ENCODE results near the gene AMPD3. TPM values are rescaled to one million over a fixed set of nuclear protein-coding genes. Genes with fewer than 3 reads are reported as not detected.

Gene AMPD3
- total and polyA plus RNA-seq, 7 donors = 23.5 to 120 (median 67.7) TPM

- H3K4me1 ChIP-seq = peaks cover 15% of the 10 kb centered on the region
- no peak for DNase-seq
- 96 to 99% (median 96%) methylated on average over 8 of the region's 8 CpGs for WGBS, 3 donors
- no peaks in the 10 kb centered on the region for H3K27me3 ChIP-seq (ENCODE audit: insufficient read depth in 3 of 3, low read length in 2 of 3)
- H3K9me3 ChIP-seq = no peaks in the 10 kb centered on the region
- peaks cover 2 to 96% of the 10 kb centered on the region in 2 donors for H3K36me3 ChIP-seq (ENCODE audit: insufficient read depth in 1 of 2, low read depth in 1 of 2)
- no peak overlapping the region for H3K4me3 ChIP-seq
- intact Hi-C loops (cut with DNase I) = no loop called here
- no peak for ATAC-seq
- TF ChIP-seq CTCF (IDR thresholded peaks at IDR 0.05) = no peak
- H3K27ac ChIP-seq = no peak overlapping the region
These were observed 22.6 kb downstream of the AMPD3 start for GRCh38 chr11:10477690-10478046.

GRCh38 chr11:10478066-10478465, 23.0 kb downstream of the AMPD3 start:
- H3K27me3 ChIP-seq (ENCODE audit: insufficient read depth in 3 of 3, low read length in 2 of 3) = no peaks in the 10 kb centered on the region
- DNase-seq (no peak), ATAC-seq (peak in 3 of 4 donors; percentile 15 to 31 (median 21))
- no peak overlapping the region for H3K4me3 ChIP-seq
- H3K36me3 ChIP-seq (ENCODE audit: insufficient read depth in 1 of 2, low read depth in 1 of 2) = peaks cover 2 to 96% of the 10 kb centered on the region in 2 donors
- H3K9me3 ChIP-seq = no peaks in the 10 kb centered on the region
- H3K27ac ChIP-seq = no peak overlapping the region
- peaks cover 15% of the 10 kb centered on the region for H3K4me1 ChIP-seq
- intact Hi-C loops (cut with DNase I) = no loop called here
- TF ChIP-seq CTCF (IDR thresholded peaks at IDR 0.05) = no peak
- 80 to 89% (median 83%) methylated on average over 3 of the region's 3 CpGs for WGBS, 3 donors

GRCh38 chr11:10478574-10479550, 23.8 kb downstream of the AMPD3 start:
- no peak for DNase-seq
- intact Hi-C loops (cut with DNase I) = no loop called here
- Histone ChIP-seq H3K9me3 (no peaks in the 10 kb centered on the region), H3K4me3 (no peak overlapping the region), H3K4me1 (peaks cover 15% of the 10 kb centered on the region), H3K27ac (no peak overlapping the region), H3K36me3 (ENCODE audit: insufficient read depth in 1 of 2, low read depth in 1 of 2) (peaks cover 2 to 97% of the 10 kb centered on the region in 2 donors), H3K27me3 (ENCODE audit: insufficient read depth in 3 of 3, low read length in 2 of 3) (no peaks in the 10 kb centered on the region)
- ATAC-seq = peak in 1 of 4 donors; percentile 32
- TF ChIP-seq CTCF (IDR thresholded peaks at IDR 0.05) = no peak
- 79 to 87% (median 80%) methylated on average over 16 of the region's 16 CpGs for WGBS, 3 donors

GRCh38 chr11:10480026-10480425, 25.0 kb downstream of the AMPD3 start:
- peaks cover 15% of the 10 kb centered on the region for H3K4me1 ChIP-seq
- intact Hi-C loops (cut with DNase I) = no loop called here
- 72 to 85% (median 82%) methylated on average over 6 of the region's 6 CpGs for WGBS, 3 donors
- DNase-seq (no peak), ATAC-seq (no peak)
- H3K9me3 ChIP-seq = no peaks in the 10 kb centered on the region
- no peak overlapping the region for H3K4me3 ChIP-seq
- H3K36me3 ChIP-seq (ENCODE audit: insufficient read depth in 1 of 2, low read depth in 1 of 2) = peaks cover 2 to 97% of the 10 kb centered on the region in 2 donors
- H3K27me3 ChIP-seq (ENCODE audit: insufficient read depth in 3 of 3, low read length in 2 of 3) = no peaks in the 10 kb centered on the region
- no peak overlapping the region for H3K27ac ChIP-seq
- no peak for TF ChIP-seq CTCF (IDR thresholded peaks at IDR 0.05)
